HepG2 (cell line): Measurements from ENCODE around the gene CDK2. TPM values are rescaled to one million over a fixed set of nuclear protein-coding genes. Genes with fewer than 3 reads are reported as not detected.

Source experiments
- ATAC-seq: fragments of 200-7000 bp; cut with Tn5 transposase; 3 replicates; pipeline ENCODE4 v1.9.1; 2020; ENCODE audit warnings: mild to moderate bottlenecking, moderate library complexity
- BruUV-seq: library from RNA; stranded (reverse); fragments of 400-500 nt; replicated peaks from 2 replicates; lab custom pipeline; 2021; lab: Mats Ljungman, UMichigan
- CTCF ChIA-PET: fragments of 300-600 bp; formaldehyde crosslinking; extraction: SDS; loops from one replicate; lab custom pipeline; 2021; ENCODE audit warnings: low total read pairs, inconsistent platforms, low intra/inter-chr PET ratio; lab: Yijun Ruan, JAX
- POLR2A ChIA-PET: fragments of 350-600 bp; sonication (Branson Sonifier 250); formaldehyde crosslinking; loops from one replicate; lab custom pipeline; 2020; ENCODE audit warnings: antibody characterized with exemption, inconsistent platforms; lab: Yijun Ruan, JAX
- DNase-seq: peaks from one replicate; pipeline ENCODE4 v3.0.0-alpha.2; 2015; ENCODE audit warnings: low spot score
- FAIRE-seq: peaks from 3 replicates; lab custom pipeline; 2011; peaks lifted over from hg19 to GRCh38; lab: Jason Lieb, UNC
- H2AFZ ChIP-seq: one replicate; pipeline ENCODE4 v1.6.1; 2011; ENCODE audit warnings: low read length, inconsistent platforms
- H3K27ac ChIP-seq: fragments of 300-600 bp; 3 replicates; pipeline ENCODE4 v1.8.0; 2011; ENCODE audit warnings: mixed run types, mild to moderate bottlenecking, mixed read lengths, low read length, inconsistent platforms; ENCODE audit not compliant: insufficient read depth; ENCODE audit errors: extremely low read length
- H3K27me3 ChIP-seq, 2 experiments: fragments of 200-600 bp in 1 of 2; 2 replicates in 1 of 2; 3 replicates in 1 of 2; pipeline versions ENCODE4 v1.6.0 to v1.8.0; 2011; ENCODE audit warnings: low read length in 2 of 2, mild to moderate bottlenecking in 2 of 2, moderate library complexity in 2 of 2, inconsistent platforms in 1 of 2; ENCODE audit not compliant: insufficient read depth in 2 of 2, control insufficient read depth in 1 of 2
- H3K36me3 ChIP-seq, 2 experiments: fragments of 200-600 bp in 1 of 2; replicated peaks in 1 of 2; 2 replicates in 1 of 2; 3 replicates in 1 of 2; pipeline versions ENCODE4 v1.5.1 to v1.8.0; 2011; ENCODE audit warnings: low read length in 2 of 2, inconsistent platforms in 1 of 2; ENCODE audit not compliant: insufficient read depth in 2 of 2, control insufficient read depth in 1 of 2
- H3K4me1 ChIP-seq: 2 replicates; pipeline ENCODE4 v1.5.1; 2012; ENCODE audit warnings: low read length, inconsistent platforms; ENCODE audit not compliant: insufficient read depth
- H3K4me2 ChIP-seq: 2 replicates; pipeline ENCODE4 v1.6.0; 2011; ENCODE audit warnings: low read depth, low read length, inconsistent platforms
- H3K4me3 ChIP-seq, 3 experiments: fragments of 200-600 bp in 1 of 3; sonication (generic), shearing (Covaris generic) in 1 of 3; replicated peaks in 1 of 3; 2 replicates each; pipeline ENCODE4 v1.5.1; 2011 to 2016; ENCODE audit warnings: low read length in 3 of 3, inconsistent platforms in 2 of 3, low read depth in 2 of 3, mild to moderate bottlenecking in 2 of 3, control low read depth in 1 of 3, mixed read lengths in 1 of 3; ENCODE audit not compliant: insufficient read depth in 1 of 3
- H3K79me2 ChIP-seq: one replicate; pipeline ENCODE4 v1.6.1; 2011; ENCODE audit warnings: low read length, inconsistent platforms; ENCODE audit not compliant: insufficient read depth
- H3K9ac ChIP-seq: 2 replicates; pipeline ENCODE4 v1.6.0; 2011; ENCODE audit warnings: mild to moderate bottlenecking, low read depth, low read length, inconsistent platforms; ENCODE audit not compliant: insufficient read depth
- H3K9me3 ChIP-seq: 2 replicates; pipeline ENCODE4 v1.5.1; 2012; ENCODE audit warnings: mild to moderate bottlenecking, low read length
- H4K20me1 ChIP-seq: 2 replicates; pipeline ENCODE4 v1.6.0; 2011; ENCODE audit warnings: inconsistent platforms, mild to moderate bottlenecking, low read length, moderate library complexity; ENCODE audit not compliant: insufficient read depth
- CHCHD3 ChIP-seq: sonication (generic); formaldehyde crosslinking; IDR thresholded peaks from 2 replicates; pipeline ENCODE4 v1.8.0; 2022; ENCODE audit warnings: mild to moderate bottlenecking, missing genetic modification reagents, moderate library complexity
- FOXM1 ChIP-seq: sonication (generic); formaldehyde crosslinking; IDR thresholded peaks from 2 replicates; pipeline ENCODE4 v1.5.0; 2020; ENCODE audit warnings: missing genetic modification reagents
- HNRNPH1 ChIP-seq: fragments of 200-400 bp; formaldehyde crosslinking; optimal IDR thresholded peaks from 2 replicates; pipeline ENCODE3; 2017; ENCODE audit warnings: mild to moderate bottlenecking, low read depth, low read length
- MAFF ChIP-seq: IDR thresholded peaks from 2 replicates; pipeline ENCODE4 v1.6.1; 2011; ENCODE audit warnings: low read depth, low read length, improper control_type of control experiment
- MAFK ChIP-seq, 2 experiments: IDR thresholded peaks in 1 of 2; conservative IDR thresholded peaks in 1 of 2; 2 replicates each; pipeline ENCODE4 v1.6.1; 2011; ENCODE audit warnings: improper control_type of control experiment in 2 of 2, low read length in 2 of 2
- PAWR ChIP-seq: sonication (generic); formaldehyde crosslinking; IDR thresholded peaks from 2 replicates; pipeline ENCODE4 v1.4.0; 2020; ENCODE audit warnings: missing genetic modification reagents, mild to moderate bottlenecking, borderline replicate concordance
- POLR2A ChIP-seq, 2 experiments: IDR thresholded peaks; 2 replicates each; pipeline ENCODE4 v1.6.1; 2011; ENCODE audit warnings: low read depth in 2 of 2, low read length in 2 of 2, mild to moderate bottlenecking in 1 of 2, moderate library complexity in 1 of 2; ENCODE audit not compliant: insufficient read depth in 1 of 2
- RAD51 ChIP-seq: fragments of 450-650 bp; IDR thresholded peaks from 2 replicates; pipeline ENCODE4 v1.6.1; 2016; ENCODE audit warnings: borderline replicate concordance
- SP5 ChIP-seq: IDR thresholded peaks from 2 replicates; pipeline ENCODE4 v1.6.1; 2016; ENCODE audit warnings: low read depth, borderline replicate concordance
- THAP11 ChIP-seq: IDR thresholded peaks from 2 replicates; pipeline ENCODE4 v1.6.1; 2016; ENCODE audit warnings: missing biosample characterization, missing genetic modification reagents
- ZNF121 ChIP-seq: sonication (generic); formaldehyde crosslinking; IDR thresholded peaks from 2 replicates; pipeline ENCODE4 v1.5.0; 2020; ENCODE audit warnings: mild to moderate bottlenecking, missing genetic modification reagents
- WGBS: methylation state at CpG from one replicate; pipeline ENCODE4 v1.1.6; 2017; ENCODE audit warnings: low lambda C conversion rate; 5-methylcytosine and 5-hydroxymethylcytosine counted together
- in situ Hi-C: cut with HindIII; loops from 2 replicates; pipeline ENCODE4 v1.10.0; 2017; ENCODE audit warnings: low pct_unique_long_range_greater_than_20kb; ENCODE audit not compliant: extremely low pct_ligation_motif_present
- intact Hi-C: fragments of 100-400 bp; cut with micrococcal nuclease; formaldehyde crosslinking; loops from one replicate; pipeline ENCODE4 v1.10.0; 2022; ENCODE audit not compliant: unreplicated experiment
- polyA plus RNA-seq, 8 experiments: library from polyadenylated mRNA; depleted of rRNA in 3 of 8; stranded (reverse) in 7 of 8; unstranded in 1 of 8; fragments of >200 nt; fragmentation: Illumina TruSeq in 4 of 8; extraction: Trizol in 4 of 8; gene quantifications; 2 replicates each; pipeline versions ENCODE4 v1.2.1 to v1.2.3, GENCODE V29; 2011 to 2016; ENCODE audit warnings: low read depth in 4 of 8, missing spikeins in 1 of 8, mixed read lengths in 1 of 8; ENCODE audit not compliant: insufficient read depth in 1 of 8
- total RNA-seq, 5 experiments: library from RNA; depleted of rRNA; stranded (reverse); fragments of >200 nt; fragmentation: Illumina TruSeq; extraction: Trizol; gene quantifications; 2 replicates each; pipeline ENCODE4 v1.2.3, GENCODE V29; 2016; ENCODE audit warnings: low read depth in 1 of 5
- TF ChIP-seq, protein P1 (sequence below): sonication (generic); formaldehyde crosslinking; IDR thresholded peaks from 2 replicates; pipeline ENCODE4 v1.5.0; 2020; ENCODE audit warnings: mild to moderate bottlenecking, missing genetic modification reagents

CDK2 gene
- total and polyA plus RNA-seq, 2 of the 13 experiments (the other 11 are each of a cell fraction or from before 2014, with no cell fraction given), result 47.5 to 52.6 TPM

DNA sequence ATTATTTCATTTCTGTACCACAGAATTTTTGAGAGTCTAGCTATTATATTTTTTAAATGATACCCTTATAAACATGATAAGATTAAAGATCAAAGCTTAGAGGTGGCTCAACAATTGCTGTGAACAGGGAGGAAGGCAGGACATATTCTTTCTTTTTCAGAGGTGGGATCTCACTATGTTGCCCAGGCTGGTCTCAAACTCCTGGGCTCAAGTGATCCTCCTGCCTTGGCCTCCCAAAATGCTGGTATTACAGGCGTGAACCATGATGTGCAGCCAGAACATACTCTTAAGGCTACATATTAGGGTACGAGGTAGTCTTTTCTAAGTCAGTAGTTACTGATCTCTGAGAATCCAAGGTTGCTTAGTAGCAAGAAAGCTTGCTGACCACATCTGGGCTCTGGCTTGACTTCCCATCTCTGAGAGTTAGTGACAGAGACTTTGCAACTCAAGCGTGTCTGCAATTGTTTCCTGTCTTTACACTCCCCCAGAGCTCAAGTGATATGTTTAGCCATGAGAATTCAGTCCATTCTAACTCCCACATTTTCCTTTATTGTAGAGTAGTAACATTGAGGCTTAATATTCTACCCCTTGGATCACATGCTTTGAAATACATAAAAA lies 15.8 kb downstream of the CDK2 start:
- in situ Hi-C loops, result no loop called here

GRCh38 chr12:55983232-55983842 lies 16.7 kb downstream of the CDK2 start:
- intact Hi-C loops, result no loop called here
- ChIA-PET POLR2A (interaction anchor here (0.9 to 5.6 kb wide), 2 partner anchors 9 to 12 kb away, joined by 4 to 45 read pairs; partner anchors contain the start of gene RAB5B), CTCF (no interaction called here)
- ATAC-seq (no peak), FAIRE-seq (no peak), DNase-seq (no peak)
- BruUV-seq, result no TSS peak
- Histone ChIP-seq H3K9ac (no peak overlapping the region), H3K4me1 (no peaks in the 10 kb centered on the region), H4K20me1 (no peaks in the 10 kb centered on the region), H3K27me3 (no peaks in the 10 kb centered on the region), H3K9me3 (no peaks in the 10 kb centered on the region), H3K4me3 (no peak overlapping the region), H3K36me3 (peaks cover 1 to 21% of the 10 kb centered on the region in 2 experiments; a peak in 4 of 5 replicates), H2AFZ (no peak overlapping the region), H3K4me2 (no peak overlapping the region), H3K79me2 (peaks cover 2% of the 10 kb centered on the region), H3K27ac (no peak overlapping the region)
- 96% methylated on average over 4 of the region's 4 CpGs for whole genome bisulfite sequencing
- in situ Hi-C loops, result no loop called here
- TF ChIP-seq MAFK (conservative IDR thresholded peaks at IDR 0.05 in 1 of 2, IDR thresholded peaks at IDR 0.05 in 1 of 2; ENCODE audit: low read length in 2 of 2) (peak in 1 of 2 experiments; percentile 81; a peak in 3 of 4 replicates), MAFF (peak; percentile 64; the same call in 1 of the 2 replicates), FOXM1 (CRISPR knock-in tag) (no peak), CHCHD3 (CRISPR knock-in tag) (no peak), SP5 (CRISPR knock-in tag) (no peak), HNRNPH1 (no peak), THAP11 (CRISPR knock-in tag) (no peak), PAWR (CRISPR knock-in tag) (no peak)

More for the DNA sequence above, 15.8 kb downstream of the CDK2 start:
- no peak for DNase-seq
- intact Hi-C loops, result no loop called here
- ATAC-seq, result no peak
- Histone ChIP-seq H3K79me2 (peaks cover 8% of the 10 kb centered on the region), H3K4me2 (no peak overlapping the region), H3K36me3 (peaks cover 0 to 21% of the 10 kb centered on the region in 2 experiments; a peak in 4 of 5 replicates), H3K27ac (no peak overlapping the region), H2AFZ (no peak overlapping the region), H3K9ac (no peak overlapping the region), H3K4me3 (no peak overlapping the region), H3K27me3 (no peaks in the 10 kb centered on the region), H3K4me1 (no peaks in the 10 kb centered on the region), H4K20me1 (no peaks in the 10 kb centered on the region), H3K9me3 (no peaks in the 10 kb centered on the region)
- 94% methylated on average over 3 of the region's 3 CpGs for WGBS
- ChIA-PET CTCF (no interaction called here), POLR2A (interaction anchor here (0.9 to 5.6 kb wide), 2 partner anchors 8 to 13 kb away, joined by 4 to 45 read pairs; partner anchors contain the start of gene RAB5B)
- no peak for FAIRE-seq
- no peak for TF ChIP-seq POLR2A (IDR thresholded peaks at IDR 0.05; ENCODE audit: insufficient read depth in 1 of 2, low read depth in 2 of 2, low read length in 2 of 2)
- TF ChIP-seq ZNF121 (CRISPR knock-in tag), result peak; percentile 64
- TF ChIP-seq, protein P1, sequence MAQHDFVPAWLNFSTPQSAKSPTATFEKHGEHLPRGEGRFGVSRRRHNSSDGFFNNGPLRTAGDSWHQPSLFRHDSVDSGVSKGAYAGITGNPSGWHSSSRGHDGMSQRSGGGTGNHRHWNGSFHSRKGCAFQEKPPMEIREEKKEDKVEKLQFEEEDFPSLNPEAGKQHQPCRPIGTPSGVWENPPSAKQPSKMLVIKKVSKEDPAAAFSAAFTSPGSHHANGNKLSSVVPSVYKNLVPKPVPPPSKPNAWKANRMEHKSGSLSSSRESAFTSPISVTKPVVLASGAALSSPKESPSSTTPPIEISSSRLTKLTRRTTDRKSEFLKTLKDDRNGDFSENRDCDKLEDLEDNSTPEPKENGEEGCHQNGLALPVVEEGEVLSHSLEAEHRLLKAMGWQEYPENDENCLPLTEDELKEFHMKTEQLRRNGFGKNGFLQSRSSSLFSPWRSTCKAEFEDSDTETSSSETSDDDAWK (CRISPR knock-in tag), result no peak
- TF ChIP-seq RAD51, result no peak
- no TSS peak for BruUV-seq
